Astrocyte of the spinal cord (primary cell): Measurements from ENCODE around the gene SLAMF8.

Source experiments
- DNase-seq: peaks from one replicate; pipeline ENCODE4 v3.0.0; 2011; ENCODE audit warnings: low read depth, low spot score
- H3K4me3 ChIP-seq: 2 replicates; pipeline ENCODE4 v1.5.1; 2011; ENCODE audit warnings: low read depth, mild to moderate bottlenecking, low read length, moderate library complexity
- CTCF ChIP-seq: IDR thresholded peaks from 2 replicates; pipeline ENCODE4 v1.5.1; 2012; ENCODE audit warnings: low read depth, mild to moderate bottlenecking, low read length, inconsistent platforms
- in situ Hi-C: cut with HindIII; loops from 2 replicates; pipeline ENCODE4 v1.10.0; 2017; ENCODE audit warnings: low sequenced_read_pairs

Gene SLAMF8

GRCh38 chr1:159869607-159870006, 42.9 kb downstream of the SLAMF8 start:
- TF ChIP-seq CTCF = no peak
- DNase-seq = no peak
- H3K4me3 ChIP-seq = no peak overlapping the region
- in situ Hi-C loops = no loop called here

GRCh38 chr1:159870704-159871103, 44.0 kb downstream of the SLAMF8 start:
- no peak for TF ChIP-seq CTCF
- no peak overlapping the region for H3K4me3 ChIP-seq
- in situ Hi-C loops = no loop called here

DNA sequence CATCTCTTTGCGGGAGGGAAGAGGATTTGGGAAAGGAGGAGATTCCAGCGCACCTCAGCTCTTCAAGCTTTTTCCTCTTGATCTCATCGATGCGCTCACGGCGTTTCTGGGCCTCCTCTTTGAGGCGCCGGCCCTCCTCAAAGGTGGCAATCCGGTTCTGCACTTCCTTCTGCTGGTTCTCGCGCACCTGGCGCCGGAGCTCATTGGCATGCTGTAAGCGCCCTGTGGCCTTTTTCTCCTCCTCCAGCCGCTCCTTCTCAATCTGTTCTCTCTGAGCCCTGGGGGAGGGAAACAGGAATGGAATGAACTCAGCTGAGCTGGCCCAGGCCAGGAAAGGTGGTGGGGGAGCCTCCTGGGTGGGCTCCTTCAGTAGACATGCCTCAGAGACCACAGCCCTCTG, 46.2 kb downstream of the SLAMF8 start:
- in situ Hi-C loops = no loop called here
- TF ChIP-seq CTCF = no peak
- no peak for DNase-seq
- H3K4me3 ChIP-seq = no peak overlapping the region

More at GRCh38 chr1:159870704-159871103, 44.0 kb downstream of the SLAMF8 start:
- no peak for DNase-seq

- no peak for TF ChIP-seq CTCF
- in situ Hi-C loops = no loop called here
Measured at GRCh38 chr1:159873530-159874143, 47.0 kb downstream of the SLAMF8 start.

DNA sequence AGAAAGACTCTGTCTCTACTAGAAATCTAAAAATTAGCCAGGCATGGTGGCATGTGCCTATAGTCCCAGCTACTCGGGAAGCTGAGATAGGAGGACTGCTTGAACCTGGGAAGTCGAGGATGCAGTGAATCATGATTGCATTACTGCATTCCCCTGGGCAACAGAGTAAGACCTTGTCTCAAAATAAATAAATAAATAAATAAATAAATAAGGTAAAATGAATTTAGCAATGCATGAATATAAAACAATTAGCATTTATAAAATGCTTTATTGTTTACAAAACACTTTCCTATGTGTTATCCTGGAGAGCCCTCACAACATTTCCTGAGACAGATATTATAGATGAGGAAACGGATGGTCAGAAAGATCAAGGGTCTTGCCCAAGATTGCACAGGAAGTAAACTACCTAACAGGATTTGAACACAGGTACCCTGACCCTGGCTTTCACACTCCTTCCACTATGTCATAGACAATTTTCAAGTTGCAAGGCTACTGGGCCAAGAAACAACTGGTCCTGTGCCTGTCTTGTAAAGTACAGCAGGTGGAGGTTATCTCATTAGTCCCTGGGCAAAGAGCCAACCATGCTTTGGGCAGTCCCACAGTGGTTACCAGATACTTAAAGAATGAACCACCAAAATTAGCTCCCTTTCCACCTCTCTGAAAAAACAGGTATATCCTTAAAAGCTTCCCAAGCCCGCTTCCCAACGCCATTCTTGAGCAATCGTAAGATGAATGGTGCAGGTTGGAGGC, 51.2 kb downstream of the SLAMF8 start:
- no peak overlapping the region for H3K4me3 ChIP-seq
- in situ Hi-C loops = loop anchor here (25.0 kb wide), 1 partner anchor 91 kb away; the partner anchor contains the start of gene DUSP23
- DNase-seq = no peak
- TF ChIP-seq CTCF = no peak

More at GRCh38 chr1:159873530-159874143, 47.0 kb downstream of the SLAMF8 start:
- DNase-seq = no peak
- H3K4me3 ChIP-seq = no peak overlapping the region

DNA sequence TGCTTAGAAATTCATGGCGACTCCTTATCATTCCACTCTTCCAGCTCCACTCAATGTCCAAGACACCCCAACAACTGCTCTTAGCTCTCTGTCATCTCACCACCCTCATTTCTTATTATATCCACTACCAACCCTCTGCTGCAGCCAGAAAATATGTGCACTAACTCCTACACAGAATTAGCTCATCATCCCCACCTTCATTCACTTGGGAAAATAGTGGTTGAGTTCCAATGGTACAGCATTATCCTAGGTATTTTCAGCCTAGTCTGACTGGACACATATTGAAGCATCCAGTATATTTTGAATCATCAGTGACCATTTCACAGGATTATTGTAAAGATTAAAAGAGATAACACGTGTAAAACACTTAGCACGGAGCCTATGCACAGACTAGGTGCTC, 52.5 kb downstream of the SLAMF8 start:
- TF ChIP-seq CTCF = no peak
- H3K4me3 ChIP-seq = no peak overlapping the region
- in situ Hi-C loops = loop anchor here (25.0 kb wide), 1 partner anchor 92 kb away; the partner anchor contains the start of gene DUSP23
- no peak for DNase-seq
